H1 (cell line): ENCODE data around the gene FRY. TPM values are rescaled to one million over a fixed set of nuclear protein-coding genes. Genes with fewer than 3 reads are reported as not detected.
A peak's percentile ranks its signal among the peaks of the same experiment; 100 is the strongest.

Experiments
- CTCF ChIA-PET: fragments of 300-600 bp; sonication (Branson Sonifier 250); formaldehyde crosslinking; loops from one replicate; lab custom pipeline; 2021; ENCODE audit not compliant: partially characterized antibody; lab: Charles Lee
- POLR2A ChIA-PET: fragments of 300-600 bp; sonication (Branson Sonifier 250); formaldehyde crosslinking; loops from one replicate; lab custom pipeline; 2021; ENCODE audit warnings: inconsistent platforms; ENCODE audit not compliant: partially characterized antibody; lab: Charles Lee
- DNase-seq, 2 experiments: peaks; one replicate each; pipeline versions ENCODE4 v3.0.0 to v3.0.0-alpha.2; 2010 to 2022; ENCODE audit warnings: low spot score in 2 of 2, low read depth in 1 of 2, mixed read lengths in 1 of 2
- FAIRE-seq: peaks from 2 replicates; lab custom pipeline; 2011; peaks lifted over from hg19 to GRCh38; lab: Jason Lieb, UNC
- H2AFZ ChIP-seq: 2 replicates; pipeline ENCODE4 v1.8.1; 2012; ENCODE audit warnings: low read length, inconsistent platforms
- H2AK5ac ChIP-seq: 2 replicates; pipeline ENCODE4 v1.6.1; 2013; ENCODE audit warnings: low read depth, low read length
- H2BK120ac ChIP-seq: replicated peaks from 2 replicates; pipeline ENCODE3; 2013; ENCODE audit warnings: low read depth, low read length, inconsistent platforms
- H2BK12ac ChIP-seq: 2 replicates; pipeline ENCODE4 v1.6.1; 2013; ENCODE audit warnings: low read depth, low read length
- H2BK15ac ChIP-seq: 2 replicates; pipeline ENCODE4 v1.6.1; 2013; ENCODE audit warnings: low read length
- H2BK20ac ChIP-seq: 2 replicates; pipeline ENCODE4 v1.6.1; 2013; ENCODE audit warnings: low read length
- H2BK5ac ChIP-seq: 2 replicates; pipeline ENCODE4 v1.6.1; 2013; ENCODE audit warnings: low read depth, low read length
- H3K14ac ChIP-seq: 2 replicates; pipeline ENCODE4 v1.6.1; 2013; ENCODE audit warnings: inconsistent platforms; ENCODE audit not compliant: insufficient read length
- H3K18ac ChIP-seq: 2 replicates; pipeline ENCODE4 v1.6.1; 2013; ENCODE audit warnings: low read length; ENCODE audit errors: extremely low read depth
- H3K23ac ChIP-seq: 2 replicates; pipeline ENCODE4 v1.6.1; 2013; ENCODE audit warnings: inconsistent platforms; ENCODE audit not compliant: insufficient read length
- H3K23me2 ChIP-seq: 2 replicates; pipeline ENCODE4 v1.6.1; 2013; ENCODE audit warnings: low read depth, low read length
- H3K27ac ChIP-seq: 2 replicates; pipeline ENCODE4 v1.6.1; 2011; ENCODE audit warnings: low read depth, low read length, inconsistent platforms
- H3K27me3 ChIP-seq, 4 experiments: replicated peaks in 1 of 4; 1 replicate in 1 of 4; 2 replicates in 3 of 4; pipeline versions ENCODE4 v1.6.1 to v1.8.1; 2011 to 2013; ENCODE audit warnings: low read length in 3 of 4, mild to moderate bottlenecking in 3 of 4, inconsistent platforms in 2 of 4, mixed read lengths in 2 of 4, moderate library complexity in 1 of 4; ENCODE audit not compliant: control insufficient read depth in 3 of 4, insufficient read depth in 3 of 4; ENCODE audit errors: extremely low read depth in 1 of 4
- H3K36me3 ChIP-seq, 4 experiments: 2 replicates each; pipeline versions ENCODE4 v1.6.1 to v1.8.1; 2011 to 2013; ENCODE audit warnings: mild to moderate bottlenecking in 4 of 4, low read length in 3 of 4, moderate library complexity in 2 of 4, control low read depth in 1 of 4, inconsistent platforms in 1 of 4; ENCODE audit not compliant: insufficient read depth in 4 of 4, control insufficient read depth in 2 of 4
- H3K4ac ChIP-seq: replicated peaks from 2 replicates; pipeline ENCODE3; 2013; ENCODE audit warnings: low read length, low read depth, mixed read lengths, inconsistent platforms; ENCODE audit not compliant: insufficient read length
- H3K4me1 ChIP-seq, 4 experiments: replicated peaks in 1 of 4; 1 replicate in 1 of 4; 2 replicates in 3 of 4; pipeline versions ENCODE4 v1.6.1 to v1.8.1; 2011 to 2013; ENCODE audit warnings: low read length in 3 of 4, inconsistent platforms in 2 of 4, mixed read lengths in 1 of 4; ENCODE audit not compliant: insufficient read depth in 4 of 4, control insufficient read depth in 3 of 4
- H3K4me2 ChIP-seq, 2 experiments: 2 replicates each; pipeline versions ENCODE4 v1.6.1 to v1.8.1; 2011 to 2013; ENCODE audit warnings: low read depth in 2 of 2, low read length in 2 of 2, control low read depth in 1 of 2, inconsistent platforms in 1 of 2, mild to moderate bottlenecking in 1 of 2; ENCODE audit not compliant: insufficient read depth in 1 of 2
- H3K4me3 ChIP-seq, 4 experiments: fragments of 200-600, 300-600 bp in 1 of 4; sonication (generic), shearing (Covaris generic), sonication (Bioruptor Twin) in 1 of 4; 2 replicates each; pipeline versions ENCODE4 v1.5.1 to v1.8.1; 2011 to 2016; ENCODE audit warnings: low read length in 4 of 4, low read depth in 3 of 4, control low read depth in 2 of 4, inconsistent platforms in 2 of 4, mild to moderate bottlenecking in 2 of 4, mixed read lengths in 1 of 4, moderate library complexity in 1 of 4; ENCODE audit not compliant: insufficient read depth in 2 of 4; ENCODE audit errors: extremely low read depth in 1 of 4
- H3K56ac ChIP-seq: replicated peaks from 2 replicates; pipeline ENCODE3; 2013; ENCODE audit warnings: low read depth, mild to moderate bottlenecking, mixed read lengths, low read length, inconsistent platforms; ENCODE audit not compliant: insufficient read length
- H3K79me1 ChIP-seq: 2 replicates; pipeline ENCODE4 v1.6.1; 2013; ENCODE audit warnings: low read depth, low read length, control low read depth
- H3K79me2 ChIP-seq, 2 experiments: 2 replicates each; pipeline versions ENCODE4 v1.6.1 to v1.8.1; 2012 to 2013; ENCODE audit warnings: low read length in 2 of 2, mild to moderate bottlenecking in 2 of 2, inconsistent platforms in 1 of 2; ENCODE audit not compliant: insufficient read depth in 2 of 2, control insufficient read depth in 1 of 2
- H3K9ac ChIP-seq, 4 experiments: replicated peaks in 1 of 4; 1 replicate in 1 of 4; 2 replicates in 3 of 4; pipeline versions ENCODE4 v1.6.1 to v1.8.1; 2011 to 2013; ENCODE audit warnings: low read depth in 3 of 4, low read length in 3 of 4, control low read depth in 2 of 4, mild to moderate bottlenecking in 2 of 4, moderate library complexity in 2 of 4, inconsistent platforms in 1 of 4; ENCODE audit errors: extremely low read depth in 1 of 4
- H3K9me3 ChIP-seq, 2 experiments: 2 replicates each; pipeline versions ENCODE4 v1.6.1 to v1.8.1; 2012 to 2013; ENCODE audit warnings: mild to moderate bottlenecking in 2 of 2, moderate library complexity in 2 of 2, control low read depth in 1 of 2, inconsistent platforms in 1 of 2, low read depth in 1 of 2, low read length in 1 of 2, mixed read lengths in 1 of 2; ENCODE audit not compliant: insufficient read depth in 2 of 2
- H4K20me1 ChIP-seq, 2 experiments: replicated peaks in 1 of 2; 2 replicates each; pipeline versions ENCODE3 to v1.8.1; 2011 to 2013; ENCODE audit warnings: inconsistent platforms in 2 of 2, low read length in 2 of 2, mild to moderate bottlenecking in 1 of 2; ENCODE audit not compliant: insufficient read depth in 2 of 2, control insufficient read depth in 1 of 2
- H4K5ac ChIP-seq: 2 replicates; pipeline ENCODE4 v1.6.1; 2013; ENCODE audit warnings: low read length, low read depth, mixed read lengths, inconsistent platforms; ENCODE audit not compliant: insufficient read length
- H4K8ac ChIP-seq: 2 replicates; pipeline ENCODE4 v1.8.0; 2013; ENCODE audit warnings: mild to moderate bottlenecking, moderate library complexity, low read length, inconsistent platforms; ENCODE audit not compliant: insufficient read depth; ENCODE audit errors: extremely low read depth
- H4K91ac ChIP-seq: replicated peaks from 2 replicates; pipeline ENCODE3; 2013; ENCODE audit warnings: low read length, mixed read lengths, inconsistent platforms; ENCODE audit not compliant: insufficient read length
- CHD2 ChIP-seq: IDR thresholded peaks from 2 replicates; pipeline ENCODE4 v1.6.1; 2012; ENCODE audit warnings: low read length, improper control_type of control experiment
- RAD21 ChIP-seq, 2 experiments: IDR thresholded peaks in 1 of 2; conservative IDR thresholded peaks in 1 of 2; 2 replicates each; pipeline ENCODE4 v1.6.1; 2011; ENCODE audit warnings: low read depth in 2 of 2, low read length in 2 of 2, improper control_type of control experiment in 1 of 2, inconsistent platforms in 1 of 2, mild to moderate bottlenecking in 1 of 2, moderate library complexity in 1 of 2
- WGBS, 2 experiments: shearing (Covaris generic) in 1 of 2; methylation state at CpG; one replicate each; pipeline versions ENCODE4 v1.1.6 to v1.1.7; 2013 to 2015; ENCODE audit warnings: low lambda C conversion rate in 2 of 2, mixed read lengths in 2 of 2, inconsistent platforms in 1 of 2, low coverage in 1 of 2, missing lambda C conversion rate in 1 of 2; ENCODE audit not compliant: insufficient replicate concordance in 2 of 2, insufficient coverage in 1 of 2, insufficient read length in 1 of 2; ENCODE audit errors: extremely low coverage in 1 of 2, missing lambda C conversion rate in 1 of 2; 5-methylcytosine and 5-hydroxymethylcytosine counted together
- polyA plus RNA-seq, 7 experiments: library from polyadenylated mRNA; depleted of rRNA in 3 of 7; stranded (reverse) in 5 of 7; unstranded in 2 of 7; fragments of >200 nt in 5 of 7; fragments of 200-250 nt in 2 of 7; gene quantifications; 1 replicate in 5 of 7; 2 replicates in 1 of 7; 4 replicates in 1 of 7; pipeline versions ENCODE4 v1.2.1 to v1.2.3, GENCODE V29; 2011 to 2013; ENCODE audit warnings: missing spikeins in 2 of 7, mixed read lengths in 2 of 7
- total RNA-seq: library from RNA; stranded (reverse); fragmentation: NEBNext Ultra II Directional; extraction: Animal tissue kit (Norgen Biotek cat#: 25700); gene quantifications from 2 replicates; pipeline ENCODE4 v1.2.1, GENCODE V29; 2021
- TF ChIP-seq, protein P1 (sequence below), 3 experiments: IDR thresholded peaks; 1 replicate in 2 of 3; 2 replicates in 1 of 3; pipeline versions ENCODE4 v1.5.1 to v1.6.1; 2011; ENCODE audit warnings: low read length in 3 of 3, mild to moderate bottlenecking in 3 of 3, inconsistent platforms in 2 of 3, low read depth in 1 of 3, moderate library complexity in 1 of 3; ENCODE audit not compliant: insufficient read depth in 1 of 3; ENCODE audit errors: control extremely low read depth in 1 of 3
- TF ChIP-seq, protein P2 (sequence below): IDR thresholded peaks from 2 replicates; pipeline ENCODE4 v1.6.1; 2012; ENCODE audit warnings: low read length, inconsistent platforms

FRY gene
- total and polyA plus RNA-seq, 2 of the 8 experiments (the other 6 are each of a cell fraction or from before 2014, with no cell fraction given), result 4.3 to 9.2 TPM

DNA sequence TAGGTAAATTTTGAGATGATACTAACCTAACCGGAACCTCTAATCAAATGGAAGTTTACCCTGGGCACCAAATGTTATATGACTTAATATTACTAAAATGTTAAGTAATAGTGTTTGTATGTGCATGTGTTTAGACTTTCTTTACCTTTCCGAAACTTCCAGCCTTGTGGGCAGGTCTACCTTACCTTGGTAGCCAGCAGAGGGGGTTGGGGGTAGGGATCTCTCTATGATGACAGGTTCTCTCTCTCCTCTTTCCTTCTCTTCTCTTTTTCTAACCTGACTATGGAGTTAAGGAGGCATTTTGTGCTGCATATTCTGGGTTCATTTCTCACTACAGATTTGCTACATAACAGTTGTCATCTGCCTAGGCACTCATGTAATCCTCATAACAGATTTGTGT lies 6.8 kb upstream of the FRY start:
- H2AK5ac ChIP-seq, result no peak overlapping the region
- H4K91ac ChIP-seq, result no peak overlapping the region
- H3K79me2 ChIP-seq, result no peaks in the 10 kb centered on the region
- H3K23me2 ChIP-seq, result no peaks in the 10 kb centered on the region
- H4K20me1 ChIP-seq, result no peaks in the 10 kb centered on the region
- no peak overlapping the region for H3K4me3 ChIP-seq
- H3K9ac ChIP-seq, result no peak overlapping the region
- ChIA-PET CTCF (interaction anchor here (1.3 to 2.0 kb wide), 2 partner anchors 12 to 115 kb away, joined by 3 to 8 read pairs; no protein-coding TSS in a partner anchor), POLR2A (no interaction called here)
- no peak overlapping the region for H2BK12ac ChIP-seq
- no peak overlapping the region for H2BK15ac ChIP-seq
- H2BK120ac ChIP-seq, result no peak overlapping the region
- H4K8ac ChIP-seq, result no peak overlapping the region
- H2BK5ac ChIP-seq, result no peak overlapping the region
- FAIRE-seq (peak; percentile 50), DNase-seq (no peak)
- no peak overlapping the region for H3K27ac ChIP-seq
- H3K14ac ChIP-seq, result no peak overlapping the region
- H3K18ac ChIP-seq, result no peak overlapping the region
- TF ChIP-seq RAD21 (IDR thresholded peaks at IDR 0.05 in 1 of 2, conservative IDR thresholded peaks at IDR 0.05 in 1 of 2; ENCODE audit: low read depth in 2 of 2, low read length in 2 of 2), result peak in 1 of 2 experiments; percentile 37; a peak in 1 of 4 replicates
- TF ChIP-seq, protein P1, sequence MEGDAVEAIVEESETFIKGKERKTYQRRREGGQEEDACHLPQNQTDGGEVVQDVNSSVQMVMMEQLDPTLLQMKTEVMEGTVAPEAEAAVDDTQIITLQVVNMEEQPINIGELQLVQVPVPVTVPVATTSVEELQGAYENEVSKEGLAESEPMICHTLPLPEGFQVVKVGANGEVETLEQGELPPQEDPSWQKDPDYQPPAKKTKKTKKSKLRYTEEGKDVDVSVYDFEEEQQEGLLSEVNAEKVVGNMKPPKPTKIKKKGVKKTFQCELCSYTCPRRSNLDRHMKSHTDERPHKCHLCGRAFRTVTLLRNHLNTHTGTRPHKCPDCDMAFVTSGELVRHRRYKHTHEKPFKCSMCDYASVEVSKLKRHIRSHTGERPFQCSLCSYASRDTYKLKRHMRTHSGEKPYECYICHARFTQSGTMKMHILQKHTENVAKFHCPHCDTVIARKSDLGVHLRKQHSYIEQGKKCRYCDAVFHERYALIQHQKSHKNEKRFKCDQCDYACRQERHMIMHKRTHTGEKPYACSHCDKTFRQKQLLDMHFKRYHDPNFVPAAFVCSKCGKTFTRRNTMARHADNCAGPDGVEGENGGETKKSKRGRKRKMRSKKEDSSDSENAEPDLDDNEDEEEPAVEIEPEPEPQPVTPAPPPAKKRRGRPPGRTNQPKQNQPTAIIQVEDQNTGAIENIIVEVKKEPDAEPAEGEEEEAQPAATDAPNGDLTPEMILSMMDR (IDR thresholded peaks at IDR 0.05; ENCODE audit: control extremely low read depth in 1 of 3, insufficient read depth in 1 of 3, low read depth in 1 of 3, low read length in 3 of 3), result peak; percentile 10 to 28 (median 21); a peak in 3 of 4 replicates
- no peak for TF ChIP-seq CHD2
- TF ChIP-seq, protein P2, sequence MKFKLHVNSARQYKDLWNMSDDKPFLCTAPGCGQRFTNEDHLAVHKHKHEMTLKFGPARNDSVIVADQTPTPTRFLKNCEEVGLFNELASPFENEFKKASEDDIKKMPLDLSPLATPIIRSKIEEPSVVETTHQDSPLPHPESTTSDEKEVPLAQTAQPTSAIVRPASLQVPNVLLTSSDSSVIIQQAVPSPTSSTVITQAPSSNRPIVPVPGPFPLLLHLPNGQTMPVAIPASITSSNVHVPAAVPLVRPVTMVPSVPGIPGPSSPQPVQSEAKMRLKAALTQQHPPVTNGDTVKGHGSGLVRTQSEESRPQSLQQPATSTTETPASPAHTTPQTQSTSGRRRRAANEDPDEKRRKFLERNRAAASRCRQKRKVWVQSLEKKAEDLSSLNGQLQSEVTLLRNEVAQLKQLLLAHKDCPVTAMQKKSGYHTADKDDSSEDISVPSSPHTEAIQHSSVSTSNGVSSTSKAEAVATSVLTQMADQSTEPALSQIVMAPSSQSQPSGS, result no peak
- H3K4ac ChIP-seq, result no peak overlapping the region
- no peak overlapping the region for H3K4me2 ChIP-seq
- no peaks in the 10 kb centered on the region for H3K27me3 ChIP-seq
- H3K4me1 ChIP-seq, result peaks cover 0 to 16% (median 7%) of the 10 kb centered on the region in 4 experiments; a peak in 3 of 7 replicates
- H2AFZ ChIP-seq, result no peak overlapping the region
- no peaks in the 10 kb centered on the region for H3K36me3 ChIP-seq
- H3K79me1 ChIP-seq, result no peaks in the 10 kb centered on the region
- no peak overlapping the region for H4K5ac ChIP-seq
- no peak overlapping the region for H3K56ac ChIP-seq
- H3K23ac ChIP-seq, result no peak overlapping the region
- 0 out of 2 replicates have a peak overlapping the region, but pooled peaks have one; percentile 73 for H2BK20ac ChIP-seq
- 96% methylated on average over 2 of the region's 2 CpGs; no CpG with 5 or more reads in 1 of the 2 experiments for WGBS, 2 experiments
- no peaks in the 10 kb centered on the region for H3K9me3 ChIP-seq
